ENCODE measurements around the gene CXCL12. TPM values are rescaled to one million over a fixed set of nuclear protein-coding genes. Genes with fewer than 3 reads are reported as not detected.

Gene CXCL12
- total RNA-seq = under 1 TPM in 1 of 2 donors, not detected in 1; 0.88 TPM

DNA sequence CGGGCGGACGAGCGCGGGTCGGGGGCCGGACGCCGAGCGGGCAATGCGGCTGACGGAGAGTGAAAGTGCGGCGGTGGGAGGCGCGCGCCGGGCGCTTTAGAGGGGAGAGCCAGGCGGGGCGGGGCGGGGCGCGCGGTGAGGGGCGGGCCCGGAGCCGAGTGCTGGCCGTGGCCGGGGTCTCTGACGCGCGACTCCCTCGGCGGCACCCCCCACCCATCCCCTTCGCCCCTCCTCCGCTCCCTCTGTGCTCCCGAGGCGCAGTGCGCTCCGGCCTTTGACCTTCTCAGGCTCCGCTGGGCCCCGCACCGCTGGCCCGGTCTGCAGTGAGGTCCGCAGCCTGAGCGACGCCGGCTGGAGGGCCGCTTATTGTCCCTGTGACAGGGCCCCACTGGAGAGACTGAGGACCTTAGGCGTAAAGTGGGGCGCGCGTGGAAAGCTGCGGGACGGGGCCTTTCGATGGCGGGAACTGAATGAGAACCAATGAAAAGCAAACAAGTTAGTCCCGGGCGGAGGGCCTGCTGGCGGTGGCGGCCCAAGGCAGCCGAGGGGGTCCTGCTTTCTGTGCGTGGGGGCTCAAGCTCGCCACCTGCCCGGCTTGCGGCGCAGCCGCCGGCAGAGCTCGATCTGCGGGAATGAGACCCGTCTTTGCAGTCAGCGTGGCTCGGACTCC is at the start of gene CXCL12:
CXCL12 (minus strand) TSS at position 72 of the 670 bp plus-strand sequence. CDS start 92 bp downstream, outside the sequence.
- peaks cover 0 to 5% of the 10 kb centered on the region in 2 donors for H3K36me3 Mint-ChIP-seq
- no peaks in the 10 kb centered on the region for H3K9me3 Mint-ChIP-seq
- ATAC-seq (peak in 1 of 2 donors; percentile 42), DNase-seq (ENCODE audit: low spot score in 2 of 2) (peak in 1 of 2 donors; percentile 42)
- no peak within 1 kb of the TSS for H3K27ac Mint-ChIP-seq

DNA sequence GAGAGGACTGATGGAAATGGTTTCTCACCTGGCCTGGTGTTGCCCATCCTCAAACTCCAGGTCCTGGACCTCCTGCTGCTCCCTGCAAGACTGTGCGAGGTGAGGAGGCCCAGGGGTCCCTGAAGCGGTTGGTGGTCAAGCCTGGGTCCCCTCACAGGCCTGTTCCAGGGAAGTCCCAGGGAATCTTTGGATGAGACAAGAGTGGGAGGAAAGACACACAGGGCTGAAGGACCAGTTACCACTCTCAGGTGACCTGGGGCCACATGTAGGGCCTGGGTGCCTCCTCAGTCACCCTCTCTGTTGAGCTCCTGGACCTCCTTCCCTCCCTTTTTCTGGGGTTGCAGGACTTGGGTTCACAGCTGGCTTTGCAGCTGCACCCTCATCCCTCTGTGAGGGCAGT is 42.6 kb upstream of the CXCL12 start:
- Mint-ChIP-seq H3K27ac (no peak overlapping the region), H3K36me3 (peaks cover 0 to 11% of the 10 kb centered on the region in 2 donors), H3K9me3 (peaks cover 11 to 12% of the 10 kb centered on the region in 2 donors)
- ATAC-seq (no peak), DNase-seq (ENCODE audit: low spot score in 2 of 2) (no peak)

DNA sequence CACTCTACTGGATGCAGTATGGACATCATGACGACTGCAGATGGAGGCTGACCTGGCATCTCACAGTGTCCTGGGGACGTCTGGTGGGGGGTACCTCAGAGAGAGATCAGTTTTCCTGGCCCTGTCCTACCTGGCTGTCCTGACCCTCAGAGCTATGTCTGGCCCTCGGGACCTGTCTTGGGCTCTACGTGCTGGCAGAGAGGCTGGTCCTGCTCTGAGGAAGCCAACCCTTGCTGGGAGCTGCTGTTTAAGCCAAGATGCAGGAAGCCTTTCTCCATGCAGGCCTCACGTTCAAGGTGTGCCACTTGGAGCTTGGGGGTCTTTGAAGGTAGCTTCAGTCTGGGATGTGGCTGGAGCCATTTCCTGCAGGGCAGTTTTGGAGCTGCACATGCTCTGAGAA is 42.1 kb upstream of the CXCL12 start:
- no peak for ATAC-seq
- H3K36me3 Mint-ChIP-seq = peaks cover 0 to 8% of the 10 kb centered on the region in 2 donors
- H3K9me3 Mint-ChIP-seq = peaks cover 9 to 10% of the 10 kb centered on the region in 2 donors
- no peak for DNase-seq (ENCODE audit: low spot score in 2 of 2)
- H3K27ac Mint-ChIP-seq = no peak overlapping the region

DNA sequence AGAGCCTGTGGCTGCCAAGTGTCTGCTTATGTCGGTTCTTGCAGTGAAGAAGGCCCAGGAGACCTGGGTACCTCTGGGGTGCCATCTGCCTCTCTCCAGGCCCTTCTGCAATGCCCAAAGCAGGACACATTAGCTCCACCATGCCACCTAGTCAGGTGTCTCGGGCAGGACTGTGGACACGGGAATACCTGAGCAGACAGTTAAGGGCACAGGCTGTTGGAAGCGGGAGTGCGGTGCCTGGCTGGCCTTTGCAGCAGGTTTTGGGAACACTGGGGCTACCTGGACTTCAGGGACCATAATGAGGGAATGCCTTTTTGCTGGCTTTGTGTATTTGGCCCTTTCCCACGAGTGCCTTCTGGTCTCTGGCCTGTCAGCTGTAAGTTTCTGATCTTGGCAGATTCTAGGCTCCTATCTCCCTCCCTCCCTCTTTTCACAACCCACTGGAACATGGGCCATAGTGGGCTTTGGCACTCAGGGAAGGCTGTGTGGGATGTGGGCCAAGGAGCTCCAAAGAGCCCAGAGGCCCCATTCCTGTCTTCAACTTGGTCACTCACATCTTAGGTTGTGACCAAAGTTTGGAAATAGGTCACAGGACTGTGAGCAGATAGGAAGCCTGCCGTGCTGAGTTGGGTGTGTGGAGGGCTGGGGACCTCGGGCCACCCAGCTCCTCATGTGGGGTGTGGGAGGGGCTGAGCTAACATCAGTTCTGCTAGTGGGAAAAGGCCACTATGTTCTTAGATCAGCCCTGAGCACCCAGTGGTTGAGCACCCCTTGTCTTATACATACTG is 41.5 kb upstream of the CXCL12 start:
- ATAC-seq (no peak), DNase-seq (ENCODE audit: low spot score in 2 of 2) (no peak)
- Mint-ChIP-seq H3K36me3 (peaks cover 0 to 7% of the 10 kb centered on the region in 2 donors), H3K27ac (no peak overlapping the region), H3K9me3 (peaks cover 6 to 7% of the 10 kb centered on the region in 2 donors)

DNA sequence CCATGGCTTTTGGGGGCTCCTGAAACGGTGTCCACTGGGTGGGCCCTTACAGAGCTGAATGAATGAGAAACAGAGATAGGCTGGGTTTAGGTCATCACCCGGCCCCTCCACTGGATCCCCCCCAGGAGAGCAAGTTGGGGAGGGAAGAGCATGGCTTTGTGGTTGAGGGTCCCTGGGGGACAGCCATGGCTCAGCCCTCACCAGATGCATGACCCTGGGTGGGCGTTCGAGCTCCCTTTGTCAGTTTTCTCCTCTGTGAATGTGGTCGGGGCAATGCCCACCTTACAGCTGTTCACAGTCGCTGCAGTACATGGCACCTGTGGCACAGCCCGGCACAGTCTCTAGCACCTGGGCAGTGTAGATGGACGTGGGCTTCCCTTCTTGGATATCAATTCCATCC is 40.6 kb upstream of the CXCL12 start:
- DNase-seq (ENCODE audit: low spot score in 2 of 2) (no peak), ATAC-seq (no peak)

DNA sequence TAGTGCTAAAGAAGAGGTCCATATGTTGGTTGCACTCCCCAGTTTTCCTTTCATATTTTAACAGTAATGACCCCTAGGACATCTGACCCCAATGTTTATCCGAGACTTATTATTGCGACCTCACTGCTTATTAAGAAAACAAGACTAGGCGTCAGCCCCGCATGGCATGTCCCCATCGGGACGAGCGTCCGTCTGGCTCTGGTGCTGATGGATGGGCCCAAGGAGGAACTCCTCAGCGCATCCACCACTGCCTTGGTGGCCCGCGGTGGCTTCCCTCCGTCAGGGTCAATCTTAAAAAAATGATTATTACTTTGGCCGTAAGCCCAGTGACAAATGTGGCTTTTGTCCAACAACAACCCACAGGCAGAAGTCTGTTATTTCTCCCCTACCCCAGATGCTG is 40.1 kb upstream of the CXCL12 start:
- Mint-ChIP-seq H3K36me3 (no peaks in the 10 kb centered on the region), H3K27ac (no peak overlapping the region), H3K9me3 (no peaks in the 10 kb centered on the region)
- DNase-seq (ENCODE audit: low spot score in 2 of 2) (no peak), ATAC-seq (no peak)

More for the DNA sequence above, 40.6 kb upstream of the CXCL12 start:
- Mint-ChIP-seq H3K36me3 (no peaks in the 10 kb centered on the region), H3K27ac (no peak overlapping the region), H3K9me3 (no peaks in the 10 kb centered on the region)

DNA sequence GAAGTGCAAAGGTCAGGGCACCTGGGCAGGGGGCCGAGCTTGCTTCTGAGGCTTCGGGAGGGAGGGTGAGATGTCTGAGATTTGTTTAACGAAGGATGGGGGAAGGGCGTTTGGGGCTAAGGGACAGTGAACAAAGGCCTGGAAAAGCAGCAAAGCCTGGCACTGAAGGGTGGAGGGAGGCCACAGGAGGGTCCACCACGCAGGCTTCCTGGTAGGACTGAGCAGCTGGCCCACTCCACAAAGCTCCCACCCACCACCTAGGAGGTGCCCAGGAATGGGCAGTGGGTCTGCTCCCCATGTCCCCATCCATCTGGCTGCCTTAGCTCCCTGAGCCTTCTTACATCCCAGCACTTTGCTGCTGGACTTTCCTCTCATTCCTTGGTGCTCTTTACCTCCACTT is 39.4 kb upstream of the CXCL12 start:
- Mint-ChIP-seq H3K27ac (no peak overlapping the region), H3K36me3 (no peaks in the 10 kb centered on the region), H3K9me3 (no peaks in the 10 kb centered on the region)
- ATAC-seq = no peak
- DNase-seq (ENCODE audit: low spot score in 2 of 2) = no peak

DNA sequence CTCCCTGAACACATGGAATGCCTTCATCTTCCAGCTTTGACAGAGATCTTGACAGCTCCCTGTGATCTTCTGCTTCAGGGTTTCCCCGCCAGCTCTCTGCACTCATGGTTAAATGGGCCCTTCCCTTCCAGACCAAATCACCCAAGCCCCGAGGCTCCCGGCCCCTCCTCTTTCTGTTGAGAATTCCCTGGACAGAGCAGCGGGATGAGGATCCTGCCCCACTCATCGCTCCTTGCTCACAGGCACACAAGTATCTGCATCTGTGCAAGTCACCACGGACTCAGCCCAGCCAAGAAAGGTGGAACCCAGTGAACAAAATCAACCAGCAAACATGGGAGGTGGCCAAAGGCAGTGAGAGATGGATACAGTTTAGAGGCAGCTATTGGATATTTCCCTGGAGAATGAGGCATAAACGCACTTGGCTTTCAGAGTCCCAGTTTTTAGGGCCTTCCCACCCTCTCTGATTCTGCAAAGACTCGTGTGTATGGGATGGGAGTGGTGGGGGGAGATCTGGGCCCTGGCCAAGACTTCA is 37.7 kb upstream of the CXCL12 start:
- ATAC-seq = no peak
- no peak for DNase-seq (ENCODE audit: low spot score in 2 of 2)
- Mint-ChIP-seq H3K27ac (no peak overlapping the region), H3K9me3 (no peaks in the 10 kb centered on the region), H3K36me3 (no peaks in the 10 kb centered on the region)

DNA sequence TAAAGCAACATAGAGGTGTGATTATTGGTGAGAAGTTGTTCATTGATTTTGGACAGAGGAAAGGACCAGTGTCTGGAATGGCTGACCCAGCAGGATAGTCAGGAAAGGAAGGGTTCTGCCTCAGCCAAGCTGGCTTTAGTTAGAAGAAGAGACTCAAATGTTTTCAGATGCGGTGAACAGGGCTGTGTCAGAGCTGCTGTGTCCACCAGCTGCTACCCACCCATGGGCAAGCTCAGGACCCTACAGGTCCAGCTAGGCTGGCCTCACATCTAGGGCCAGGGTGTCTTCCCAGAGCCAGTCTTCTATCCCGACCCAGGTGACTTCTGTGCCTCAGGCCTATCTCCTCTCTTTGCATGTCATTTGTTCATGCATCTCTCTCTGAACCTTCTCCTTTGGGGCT is 37.3 kb upstream of the CXCL12 start:
- H3K36me3 Mint-ChIP-seq = no peaks in the 10 kb centered on the region
- ATAC-seq (no peak), DNase-seq (ENCODE audit: low spot score in 2 of 2) (no peak)
- H3K27ac Mint-ChIP-seq = peak overlapping the region in 1 of 2 donors; percentile 63
- H3K9me3 Mint-ChIP-seq = no peaks in the 10 kb centered on the region

DNA sequence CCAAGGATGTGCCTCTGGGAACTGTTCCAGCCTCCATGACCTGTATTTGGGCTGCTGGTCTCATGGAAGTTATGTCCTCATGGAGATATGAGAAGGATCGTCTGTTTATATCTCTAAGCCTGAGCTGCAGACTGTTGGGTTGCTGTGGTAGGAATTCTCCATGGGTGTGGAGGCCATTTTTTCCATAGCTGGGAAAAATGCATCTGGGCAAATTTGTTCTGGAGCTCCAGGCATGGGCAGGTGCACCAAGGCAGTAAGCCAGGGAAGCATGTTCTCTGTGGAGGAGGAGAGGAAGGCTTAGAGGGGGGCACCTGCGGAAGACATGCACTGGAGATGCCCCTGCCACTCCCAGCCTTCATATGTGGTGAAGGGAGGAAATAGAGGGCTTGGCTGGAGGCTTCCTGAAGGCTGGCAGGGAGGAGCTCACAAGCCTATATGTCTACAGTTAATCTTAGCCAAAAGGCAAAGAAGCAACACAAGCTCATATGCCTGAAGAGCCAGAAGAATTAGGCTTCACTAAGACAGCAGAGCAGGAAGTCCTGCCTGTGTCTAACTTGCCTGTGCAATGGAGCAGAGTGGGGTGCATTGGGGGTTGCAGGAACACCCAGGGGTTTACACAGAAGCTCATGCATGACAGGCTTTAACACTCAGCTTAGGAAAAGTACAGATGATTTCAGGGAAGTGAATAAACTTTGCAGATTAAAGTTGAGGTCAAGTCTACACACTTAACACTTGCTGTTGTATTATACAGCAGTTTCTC is 35.1 kb upstream of the CXCL12 start:
- H3K36me3 Mint-ChIP-seq = no peaks in the 10 kb centered on the region
- no peak for ATAC-seq

DNA sequence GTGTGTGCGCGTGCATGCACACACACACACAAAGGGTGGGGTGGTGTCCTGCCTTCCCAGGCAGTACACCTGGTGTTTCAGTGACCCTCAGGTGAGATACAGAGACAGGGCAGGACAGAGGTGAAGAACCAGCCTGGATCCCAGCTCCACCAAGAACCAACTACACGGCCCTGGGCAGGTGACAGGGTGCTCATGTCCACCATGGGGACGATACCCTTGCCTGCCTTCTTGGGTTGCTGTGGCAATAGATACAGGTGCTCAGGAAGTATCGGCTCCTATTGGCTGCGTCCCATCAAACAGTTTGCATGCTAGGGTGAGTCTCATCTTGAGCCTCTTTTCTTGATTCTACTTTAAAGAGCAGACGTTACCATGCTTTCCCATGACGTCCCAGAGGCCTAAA is 33.7 kb upstream of the CXCL12 start:
- H3K36me3 Mint-ChIP-seq = no peaks in the 10 kb centered on the region
- H3K9me3 Mint-ChIP-seq = no peaks in the 10 kb centered on the region
- ATAC-seq (no peak), DNase-seq (ENCODE audit: low spot score in 2 of 2) (no peak)
- no peak overlapping the region for H3K27ac Mint-ChIP-seq

More for the DNA sequence above, 35.1 kb upstream of the CXCL12 start:
- no peak for DNase-seq (ENCODE audit: low spot score in 2 of 2)
- Mint-ChIP-seq H3K9me3 (no peaks in the 10 kb centered on the region), H3K27ac (no peak overlapping the region)

DNA sequence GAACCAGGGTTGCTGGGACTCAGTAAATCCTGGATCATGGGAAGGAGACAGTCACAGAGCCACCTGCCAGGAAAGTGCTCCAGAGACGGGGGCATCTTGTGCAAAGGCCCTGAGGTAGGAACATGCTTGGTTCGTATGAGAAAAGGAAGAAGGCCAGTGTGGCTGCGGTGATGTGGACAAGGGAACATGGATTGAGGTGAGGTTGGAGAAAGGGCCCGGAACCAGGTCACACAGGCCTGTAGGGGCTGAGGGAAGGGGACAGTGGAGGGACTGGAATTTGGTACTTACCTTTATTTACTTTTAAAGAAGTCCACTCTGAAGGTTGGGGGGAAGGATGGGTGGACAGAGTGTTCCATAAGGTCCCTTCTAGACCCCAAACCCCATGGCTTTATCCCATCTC is 32.9 kb upstream of the CXCL12 start:
- no peak for ATAC-seq
- Mint-ChIP-seq H3K9me3 (no peaks in the 10 kb centered on the region), H3K36me3 (peaks cover 0 to under 1% of the 10 kb centered on the region in 2 donors), H3K27ac (peak overlapping the region in 1 of 2 donors; percentile 8)
- DNase-seq (ENCODE audit: low spot score in 2 of 2) = no peak

DNA sequence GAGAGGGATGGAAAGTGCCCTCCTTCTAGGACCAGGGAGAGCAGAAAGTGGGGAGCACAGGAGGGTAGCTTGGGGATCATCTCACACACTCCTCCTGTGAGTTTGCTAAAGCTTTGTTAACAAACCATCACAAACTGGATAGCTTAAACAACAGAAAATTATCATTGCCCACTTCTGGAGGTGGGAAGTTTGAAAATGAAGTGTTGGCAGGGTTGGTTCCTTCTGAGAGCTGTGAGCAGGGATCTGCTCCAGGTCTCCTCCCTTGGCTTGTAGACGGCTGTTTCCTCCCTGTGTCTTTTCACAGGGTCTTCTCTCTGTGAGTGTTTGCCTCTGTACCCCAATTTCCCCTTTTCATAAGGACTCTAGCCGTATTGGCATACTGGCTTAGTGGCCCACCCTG is 32.0 kb upstream of the CXCL12 start:
- H3K27ac Mint-ChIP-seq = no peak overlapping the region
- ATAC-seq (no peak), DNase-seq (ENCODE audit: low spot score in 2 of 2) (no peak)

DNA sequence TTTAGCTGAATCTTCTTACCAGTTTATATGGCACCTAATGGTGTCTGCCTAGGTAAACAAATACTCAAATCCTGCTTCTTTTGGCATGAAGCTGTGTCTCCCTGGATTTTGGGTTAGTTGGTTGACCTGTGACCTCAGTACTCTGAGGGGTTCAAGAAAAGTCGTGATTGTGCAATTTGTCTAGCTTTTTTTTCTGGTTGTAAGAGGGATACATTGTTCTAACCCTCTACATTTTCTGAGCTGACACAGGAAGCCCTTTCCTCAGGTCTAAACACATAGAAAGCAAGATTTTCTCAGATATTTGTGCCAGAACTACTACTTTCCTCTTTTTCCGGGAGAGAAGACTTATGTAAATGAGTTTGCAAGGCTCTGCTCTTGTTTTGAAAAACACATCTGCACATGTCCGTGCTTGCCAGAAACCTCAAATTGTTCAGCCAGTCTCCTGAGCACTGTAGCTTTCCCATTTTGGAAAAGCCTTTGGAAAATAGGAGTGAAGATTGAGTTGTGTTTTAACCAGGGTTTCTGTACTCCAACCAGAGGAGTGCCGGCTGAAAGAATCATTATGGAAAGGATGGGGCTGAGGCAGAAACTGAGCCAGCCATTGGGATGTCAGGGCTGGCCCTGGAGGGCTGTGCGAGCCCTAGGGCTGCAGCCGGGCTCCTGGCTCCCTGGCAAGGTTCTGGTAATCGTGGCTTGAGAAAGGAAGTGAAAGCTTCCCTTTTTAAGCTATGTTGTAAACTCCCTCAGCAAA is 31.3 kb upstream of the CXCL12 start:
- no peak overlapping the region for H3K27ac Mint-ChIP-seq
- DNase-seq (ENCODE audit: low spot score in 2 of 2) (no peak), ATAC-seq (no peak)
- H3K36me3 Mint-ChIP-seq = peaks cover 0 to 12% of the 10 kb centered on the region in 2 donors
- peaks cover 5 to 6% of the 10 kb centered on the region in 2 donors for H3K9me3 Mint-ChIP-seq

More for the DNA sequence above, 32.0 kb upstream of the CXCL12 start:
- Mint-ChIP-seq H3K9me3 (peaks cover 2 to 3% of the 10 kb centered on the region in 2 donors), H3K36me3 (peaks cover 0 to 9% of the 10 kb centered on the region in 2 donors)

DNA sequence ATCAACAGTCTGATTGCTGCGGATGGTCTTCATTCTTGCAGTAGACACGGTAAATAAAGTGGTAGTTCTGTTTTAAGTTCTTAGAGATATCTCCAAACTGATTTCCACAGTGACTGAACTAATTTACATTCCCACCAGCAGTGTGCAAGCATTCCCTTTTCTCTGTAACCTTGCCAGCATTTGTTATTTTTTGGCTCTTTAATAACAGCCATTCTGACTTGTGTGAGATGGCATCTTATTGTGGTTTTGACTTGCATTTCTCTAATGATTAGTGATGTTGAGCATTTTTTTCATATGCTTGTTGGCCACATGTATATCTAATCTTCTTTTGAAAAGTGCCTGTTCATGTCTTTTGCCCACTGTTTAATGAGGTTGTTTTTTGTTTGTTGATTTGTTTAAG is 30.2 kb upstream of the CXCL12 start:
- no peak overlapping the region for H3K27ac Mint-ChIP-seq

DNA sequence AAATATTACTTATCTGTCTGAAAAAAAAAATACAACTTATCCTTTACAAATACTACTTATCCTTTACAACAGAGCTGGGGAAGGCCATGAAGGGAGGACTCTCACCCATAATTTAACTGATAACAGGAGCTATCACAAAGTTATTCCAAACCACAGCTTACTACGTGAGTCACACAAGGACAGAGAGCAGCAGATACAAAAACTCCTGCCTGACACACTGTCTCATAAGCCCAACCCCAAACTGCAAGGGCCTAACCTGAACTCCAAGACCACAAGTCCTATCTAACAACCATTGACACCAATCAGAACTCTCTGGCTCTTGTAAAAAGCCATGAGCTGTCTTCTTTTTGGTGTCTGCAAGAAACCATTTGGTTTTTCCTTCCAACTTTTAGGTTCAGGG is 28.5 kb upstream of the CXCL12 start:
- Mint-ChIP-seq H3K9me3 (peaks cover 11% of the 10 kb centered on the region in 2 donors), H3K36me3 (peaks cover 0 to 12% of the 10 kb centered on the region in 2 donors), H3K27ac (no peak overlapping the region)
- DNase-seq (ENCODE audit: low spot score in 2 of 2) = no peak
- ATAC-seq = no peak

More for the DNA sequence above, 30.2 kb upstream of the CXCL12 start:
- DNase-seq (ENCODE audit: low spot score in 2 of 2) (no peak), ATAC-seq (no peak)
- peaks cover 0 to 12% of the 10 kb centered on the region in 2 donors for H3K36me3 Mint-ChIP-seq
- peaks cover 5 to 6% of the 10 kb centered on the region in 2 donors for H3K9me3 Mint-ChIP-seq

Data from activated naive CD4-positive, alpha-beta T cell treated with anti-CD3 and anti-CD28 coated beads, Interleukin-2, amount 50 U/mL, for 72 hours (primary cell).